K562 (cell line): Measurements from ENCODE around the gene ADCY5.

Experiments used
- EP300 ChIP-seq: IDR thresholded peaks from 2 replicates; pipeline ENCODE4 v1.6.1; 2012; ENCODE audit warnings: low read length, improper control_type of control experiment
- EZH2 ChIP-seq: IDR thresholded peaks from 2 replicates; pipeline ENCODE4 v1.6.1; 2012; ENCODE audit warnings: low read depth, mild to moderate bottlenecking, inconsistent platforms, low read length, borderline replicate concordance
- POLR2A ChIP-seq: fragments of 450-650 bp; conservative IDR thresholded peaks from 2 replicates; pipeline ENCODE4 v1.6.1; 2016
- SMAD1 ChIP-seq: fragments of 150-350 bp; IDR thresholded peaks from 2 replicates; pipeline ENCODE4 v1.6.1; 2014; ENCODE audit warnings: low read length, low read depth; ENCODE audit not compliant: partially characterized antibody
- TRIM28 ChIP-seq: fragments of 450-650 bp; IDR thresholded peaks from 2 replicates; pipeline ENCODE4 v1.6.1; 2017
- ZNF24 ChIP-seq: fragments of 450-650 bp; IDR thresholded peaks from 2 replicates; pipeline ENCODE4 v1.6.1; 2016
- TF ChIP-seq, protein P1 (sequence below): sonication (generic); formaldehyde crosslinking; IDR thresholded peaks from 2 replicates; pipeline ENCODE4 v1.9.0; 2022; ENCODE audit warnings: mild to moderate bottlenecking, missing genetic modification reagents
- TF ChIP-seq, protein P2 (sequence below): fragments of 250-450 bp; sonication (Bioruptor Pico); IDR thresholded peaks from 2 replicates; pipeline ENCODE4 v1.4.0; 2020; ENCODE audit warnings: mild to moderate bottlenecking, moderate library complexity
- TF ChIP-seq, protein P3 (sequence below), 3 experiments: IDR thresholded peaks in 2 of 3; conservative IDR thresholded peaks in 1 of 3; 2 replicates each; pipeline ENCODE4 v1.5.1; 2011 to 2012; ENCODE audit warnings: low read length in 3 of 3, mild to moderate bottlenecking in 3 of 3, control low read depth in 2 of 3, improper control_type of control experiment in 1 of 3, inconsistent platforms in 1 of 3, low read depth in 1 of 3, mixed read lengths in 1 of 3, moderate library complexity in 1 of 3; ENCODE audit not compliant: insufficient read depth in 2 of 3
- TF ChIP-seq, protein P4 (sequence below): sonication (generic); formaldehyde crosslinking; IDR thresholded peaks from 2 replicates; pipeline ENCODE4 v1.4.0; 2020; ENCODE audit warnings: mild to moderate bottlenecking, missing genetic modification reagents

DNA sequence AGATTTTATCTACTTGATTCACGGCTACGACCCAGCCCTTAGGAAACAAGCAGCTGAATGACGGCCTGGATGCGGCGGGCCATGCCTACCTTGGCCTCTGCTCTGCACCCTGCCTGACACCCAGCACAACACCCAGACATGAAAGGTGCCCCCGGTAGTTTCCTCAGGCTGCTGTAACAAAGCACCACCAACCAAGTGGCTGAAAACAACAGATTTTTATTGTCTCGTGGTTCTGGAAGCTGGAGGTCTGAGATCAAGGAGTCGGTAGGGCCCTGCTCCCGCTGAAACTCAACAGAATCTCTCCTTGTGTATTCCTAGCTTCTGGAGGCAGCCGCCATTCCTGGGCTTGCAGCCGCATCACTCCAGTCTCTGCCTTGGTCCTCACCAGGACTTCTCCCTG, 111.7 kb downstream of the ADCY5 start:
- TF ChIP-seq, protein P1, sequence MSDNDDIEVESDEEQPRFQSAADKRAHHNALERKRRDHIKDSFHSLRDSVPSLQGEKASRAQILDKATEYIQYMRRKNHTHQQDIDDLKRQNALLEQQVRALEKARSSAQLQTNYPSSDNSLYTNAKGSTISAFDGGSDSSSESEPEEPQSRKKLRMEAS (CRISPR knock-in tag), result no peak
- TF ChIP-seq POLR2A, result no peak
- TF ChIP-seq ZNF24, result no peak
- TF ChIP-seq, protein P2, sequence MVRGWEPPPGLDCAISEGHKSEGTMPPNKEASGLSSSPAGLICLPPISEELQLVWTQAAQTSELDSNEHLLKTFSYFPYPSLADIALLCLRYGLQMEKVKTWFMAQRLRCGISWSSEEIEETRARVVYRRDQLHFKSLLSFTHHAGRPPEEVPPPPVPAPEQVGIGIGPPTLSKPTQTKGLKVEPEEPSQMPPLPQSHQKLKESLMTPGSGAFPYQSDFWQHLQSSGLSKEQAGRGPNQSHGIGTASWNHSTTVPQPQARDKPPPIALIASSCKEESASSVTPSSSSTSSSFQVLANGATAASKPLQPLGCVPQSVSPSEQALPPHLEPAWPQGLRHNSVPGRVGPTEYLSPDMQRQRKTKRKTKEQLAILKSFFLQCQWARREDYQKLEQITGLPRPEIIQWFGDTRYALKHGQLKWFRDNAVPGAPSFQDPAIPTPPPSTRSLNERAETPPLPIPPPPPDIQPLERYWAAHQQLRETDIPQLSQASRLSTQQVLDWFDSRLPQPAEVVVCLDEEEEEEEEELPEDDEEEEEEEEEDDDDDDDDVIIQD (CRISPR knock-in tag), result no peak
- TF ChIP-seq, protein P3, sequence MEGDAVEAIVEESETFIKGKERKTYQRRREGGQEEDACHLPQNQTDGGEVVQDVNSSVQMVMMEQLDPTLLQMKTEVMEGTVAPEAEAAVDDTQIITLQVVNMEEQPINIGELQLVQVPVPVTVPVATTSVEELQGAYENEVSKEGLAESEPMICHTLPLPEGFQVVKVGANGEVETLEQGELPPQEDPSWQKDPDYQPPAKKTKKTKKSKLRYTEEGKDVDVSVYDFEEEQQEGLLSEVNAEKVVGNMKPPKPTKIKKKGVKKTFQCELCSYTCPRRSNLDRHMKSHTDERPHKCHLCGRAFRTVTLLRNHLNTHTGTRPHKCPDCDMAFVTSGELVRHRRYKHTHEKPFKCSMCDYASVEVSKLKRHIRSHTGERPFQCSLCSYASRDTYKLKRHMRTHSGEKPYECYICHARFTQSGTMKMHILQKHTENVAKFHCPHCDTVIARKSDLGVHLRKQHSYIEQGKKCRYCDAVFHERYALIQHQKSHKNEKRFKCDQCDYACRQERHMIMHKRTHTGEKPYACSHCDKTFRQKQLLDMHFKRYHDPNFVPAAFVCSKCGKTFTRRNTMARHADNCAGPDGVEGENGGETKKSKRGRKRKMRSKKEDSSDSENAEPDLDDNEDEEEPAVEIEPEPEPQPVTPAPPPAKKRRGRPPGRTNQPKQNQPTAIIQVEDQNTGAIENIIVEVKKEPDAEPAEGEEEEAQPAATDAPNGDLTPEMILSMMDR (IDR thresholded peaks at IDR 0.05 in 2 of 3, conservative IDR thresholded peaks at IDR 0.05 in 1 of 3; ENCODE audit: insufficient read depth in 2 of 3, low read depth in 1 of 3, low read length in 3 of 3), result no peak
- TF ChIP-seq EZH2, result no peak
- TF ChIP-seq TRIM28, result no peak
- no peak for TF ChIP-seq EP300
- no peak for TF ChIP-seq SMAD1
- TF ChIP-seq, protein P4, sequence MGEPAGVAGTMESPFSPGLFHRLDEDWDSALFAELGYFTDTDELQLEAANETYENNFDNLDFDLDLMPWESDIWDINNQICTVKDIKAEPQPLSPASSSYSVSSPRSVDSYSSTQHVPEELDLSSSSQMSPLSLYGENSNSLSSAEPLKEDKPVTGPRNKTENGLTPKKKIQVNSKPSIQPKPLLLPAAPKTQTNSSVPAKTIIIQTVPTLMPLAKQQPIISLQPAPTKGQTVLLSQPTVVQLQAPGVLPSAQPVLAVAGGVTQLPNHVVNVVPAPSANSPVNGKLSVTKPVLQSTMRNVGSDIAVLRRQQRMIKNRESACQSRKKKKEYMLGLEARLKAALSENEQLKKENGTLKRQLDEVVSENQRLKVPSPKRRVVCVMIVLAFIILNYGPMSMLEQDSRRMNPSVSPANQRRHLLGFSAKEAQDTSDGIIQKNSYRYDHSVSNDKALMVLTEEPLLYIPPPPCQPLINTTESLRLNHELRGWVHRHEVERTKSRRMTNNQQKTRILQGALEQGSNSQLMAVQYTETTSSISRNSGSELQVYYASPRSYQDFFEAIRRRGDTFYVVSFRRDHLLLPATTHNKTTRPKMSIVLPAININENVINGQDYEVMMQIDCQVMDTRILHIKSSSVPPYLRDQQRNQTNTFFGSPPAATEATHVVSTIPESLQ (CRISPR knock-in tag), result no peak
